GM23338 (cell line): ENCODE data around the gene SLC43A3. TPM values are rescaled to one million over a fixed set of nuclear protein-coding genes. Genes with fewer than 3 reads are reported as not detected.

ENCODE experiments used
- ATAC-seq: fragments of 200-7000 bp; cut with Tn5 transposase; 3 replicates; pipeline ENCODE4 v1.9.1; 2020
- DNase-seq: peaks from one replicate; pipeline ENCODE4 v3.0.0-alpha.2; 2015; ENCODE audit warnings: low spot score
- H2AFZ ChIP-seq: fragments of 200-600 bp; sonication (generic); 2 replicates; pipeline ENCODE4 v1.8.0; 2016; ENCODE audit warnings: antibody characterized with exemption, mild to moderate bottlenecking, moderate library complexity
- H3F3A ChIP-seq: fragments of 200-600 bp; sonication (generic); replicated peaks from 2 replicates; pipeline ENCODE4 v1.8.0; 2017; ENCODE audit warnings: antibody characterized with exemption, mixed run types, low read depth
- H3K27ac ChIP-seq: fragments of 200-600 bp; sonication (generic); 2 replicates; pipeline ENCODE4 v1.6.1; 2016; ENCODE audit warnings: low read depth
- H3K27me3 ChIP-seq: fragments of 200-600 bp; sonication (generic); 2 replicates; pipeline ENCODE4 v1.8.0; 2016; ENCODE audit warnings: mild to moderate bottlenecking, mixed run types, moderate library complexity; ENCODE audit not compliant: insufficient read depth
- H3K36me3 ChIP-seq: fragments of 200-600 bp; sonication (generic); 2 replicates; pipeline ENCODE4 v1.8.0; 2016; ENCODE audit warnings: mild to moderate bottlenecking; ENCODE audit not compliant: insufficient read depth
- H3K4me1 ChIP-seq: fragments of 200-600 bp; sonication (generic); 2 replicates; pipeline ENCODE4 v1.8.0; 2016; ENCODE audit warnings: mild to moderate bottlenecking, moderate library complexity; ENCODE audit not compliant: insufficient read depth
- H3K4me2 ChIP-seq: fragments of 200-600 bp; sonication (generic); 2 replicates; pipeline ENCODE4 v1.7.1; 2017; ENCODE audit warnings: mixed run types
- H3K4me3 ChIP-seq: fragments of 200-600 bp; sonication (generic); 2 replicates; pipeline ENCODE4 v1.6.1; 2016; ENCODE audit warnings: mixed run types
- H3K79me2 ChIP-seq: fragments of 200-600 bp; sonication (generic); replicated peaks from 2 replicates; pipeline ENCODE4 v1.8.0; 2017; ENCODE audit warnings: mild to moderate bottlenecking; ENCODE audit not compliant: insufficient read depth
- H3K9me2 ChIP-seq: fragments of 200-600 bp; sonication (generic); 2 replicates; pipeline ENCODE4 v1.8.0; 2017; ENCODE audit not compliant: insufficient read depth
- H4K20me1 ChIP-seq: fragments of 200-600 bp; sonication (generic); replicated peaks from 2 replicates; pipeline ENCODE4 v1.8.0; 2017; ENCODE audit warnings: mild to moderate bottlenecking; ENCODE audit not compliant: insufficient read depth
- H3K27ac Mint-ChIP-seq: 2 replicates; pipeline ENCODE4 v1.8.0; 2020; ENCODE audit warnings: inconsistent platforms, mild to moderate bottlenecking, moderate library complexity, mixed read lengths
- H3K27me3 Mint-ChIP-seq: 3 replicates; pipeline ENCODE4 v1.8.0; 2022; ENCODE audit warnings: low read depth, mild to moderate bottlenecking, moderate library complexity, mixed read lengths, inconsistent platforms; ENCODE audit not compliant: insufficient read depth, poor library complexity
- H3K36me3 Mint-ChIP-seq: 3 replicates; pipeline ENCODE4 v1.8.0; 2021; ENCODE audit warnings: low read depth, mild to moderate bottlenecking, inconsistent platforms, moderate library complexity, mixed read lengths
- H3K4me1 Mint-ChIP-seq: 3 replicates; pipeline ENCODE4 v1.8.0; 2020; ENCODE audit warnings: mild to moderate bottlenecking, inconsistent platforms, mixed read lengths
- H3K4me3 Mint-ChIP-seq: 3 replicates; pipeline ENCODE4 v1.8.0; 2021; ENCODE audit warnings: moderate library complexity, mild to moderate bottlenecking, inconsistent platforms, mixed read lengths
- H3K9me3 Mint-ChIP-seq: 3 replicates; pipeline ENCODE4 v1.8.0; 2020; ENCODE audit warnings: moderate library complexity, mild to moderate bottlenecking, inconsistent platforms, mixed read lengths
- CTCF ChIP-seq, 2 experiments: fragments of 200-600 bp in 1 of 2; sonication (generic) in 1 of 2; conservative IDR thresholded peaks; 2 replicates each; pipeline versions ENCODE4 v1.5.1 to v1.6.1; 2016 to 2017; ENCODE audit warnings: antibody characterized with exemption in 2 of 2, low read depth in 2 of 2, mild to moderate bottlenecking in 2 of 2, moderate library complexity in 1 of 2
- ETS1 ChIP-seq: IDR thresholded peaks from 2 replicates; pipeline ENCODE4 v1.6.1; 2016; ENCODE audit warnings: antibody characterized with exemption
- EZH2 ChIP-seq: fragments of 200-600 bp; sonication (generic); IDR thresholded peaks from one replicate; pipeline ENCODE4 v1.8.0; 2017; ENCODE audit warnings: antibody characterized with exemption, mild to moderate bottlenecking, low read depth; ENCODE audit not compliant: unreplicated experiment
- EZH2phosphoT487 ChIP-seq: fragments of 200-600 bp; sonication (generic); IDR thresholded peaks from one replicate; pipeline ENCODE4 v1.8.1; 2018; ENCODE audit warnings: antibody characterized with exemption; ENCODE audit not compliant: unreplicated experiment
- POLR2AphosphoS5 ChIP-seq: IDR thresholded peaks from 2 replicates; pipeline ENCODE4 v1.6.1; 2016; ENCODE audit warnings: antibody characterized with exemption, low read depth
- STAT1 ChIP-seq: IDR thresholded peaks from one replicate; pipeline ENCODE4 v1.6.1; 2016; ENCODE audit warnings: antibody characterized with exemption; ENCODE audit not compliant: unreplicated experiment
- ZNF114 ChIP-seq: fragments of 250-450 bp; sonication (Bioruptor Pico); IDR thresholded peaks from 2 replicates; pipeline ENCODE4 v1.5.0; 2020; ENCODE audit warnings: mild to moderate bottlenecking, moderate library complexity
- ZNF462 ChIP-seq: fragments of 250-450 bp; sonication (Bioruptor Pico); IDR thresholded peaks from 2 replicates; pipeline ENCODE4 v1.5.0; 2020; ENCODE audit warnings: mild to moderate bottlenecking, moderate library complexity
- polyA plus RNA-seq: library from polyadenylated mRNA; unstranded; fragments of >200 nt; fragmentation: Nextera tagmentation; extraction: Ambion mirVana; gene quantifications from 2 replicates; pipeline ENCODE4 v1.2.1, GENCODE V29; 2016
- total RNA-seq: library from RNA; depleted of rRNA; stranded (reverse); fragments of >200 nt; shearing (Covaris generic); gene quantifications from 2 replicates; pipeline ENCODE4 v1.2.3, GENCODE V29; 2014

SLC43A3 gene
- total and polyA plus RNA-seq, 2 experiments from 2014 or later: 14.3 to 24.8 TPM

GRCh38 chr11:57407941-57408475 is 18.9 kb downstream of the SLC43A3 start:
- no peak overlapping the region for H3K4me3 ChIP-seq
- no peaks in the 10 kb centered on the region for H3K9me2 ChIP-seq
- H3K36me3 Mint-ChIP-seq: peaks cover 46% of the 10 kb centered on the region
- H2AFZ ChIP-seq: no peak overlapping the region
- no peaks in the 10 kb centered on the region for H3K27me3 ChIP-seq
- H3K27ac ChIP-seq: no peak overlapping the region
- H3K4me2 ChIP-seq: no peak overlapping the region
- H3F3A ChIP-seq: no peaks in the 10 kb centered on the region
- H3K27me3 Mint-ChIP-seq: peaks cover 8% of the 10 kb centered on the region
- H3K4me1 Mint-ChIP-seq: no peaks in the 10 kb centered on the region
- H3K4me1 ChIP-seq: no peaks in the 10 kb centered on the region
- no peaks in the 10 kb centered on the region for H3K79me2 ChIP-seq
- peaks cover 4% of the 10 kb centered on the region for H4K20me1 ChIP-seq
- peaks cover 17% of the 10 kb centered on the region for H3K36me3 ChIP-seq
- H3K9me3 Mint-ChIP-seq: no peaks in the 10 kb centered on the region
- TF ChIP-seq CTCF (conservative IDR thresholded peaks at IDR 0.05; ENCODE audit: low read depth in 2 of 2): no peak
- no peak for TF ChIP-seq STAT1
- no peak for TF ChIP-seq ETS1
- no peak for TF ChIP-seq POLR2AphosphoS5
- no peak overlapping the region for H3K27ac Mint-ChIP-seq
- H3K4me3 Mint-ChIP-seq: no peak overlapping the region
- DNase-seq (no peak), ATAC-seq (no peak)

- Histone ChIP-seq H3K4me3 (no peak overlapping the region), H3K4me2 (no peak overlapping the region), H3K9me2 (no peaks in the 10 kb centered on the region), H4K20me1 (peaks cover 4% of the 10 kb centered on the region), H3K27ac (no peak overlapping the region), H3K4me1 (no peaks in the 10 kb centered on the region), H3F3A (no peaks in the 10 kb centered on the region), H2AFZ (no peak overlapping the region), H3K27me3 (no peaks in the 10 kb centered on the region), H3K36me3 (peaks cover 17% of the 10 kb centered on the region), H3K79me2 (no peaks in the 10 kb centered on the region)
- H3K4me1 Mint-ChIP-seq: no peaks in the 10 kb centered on the region
- DNase-seq (no peak), ATAC-seq (no peak)
- H3K4me3 Mint-ChIP-seq: no peak overlapping the region
- H3K36me3 Mint-ChIP-seq: peaks cover 42% of the 10 kb centered on the region
- peaks cover 8% of the 10 kb centered on the region for H3K27me3 Mint-ChIP-seq
- no peak overlapping the region; the same call in 1 of the 2 replicates for H3K27ac Mint-ChIP-seq
- TF ChIP-seq EZH2: no peak
- no peak for TF ChIP-seq ZNF114 (CRISPR knock-in tag)
- TF ChIP-seq EZH2phosphoT487: no peak
- no peak for TF ChIP-seq ZNF462 (CRISPR knock-in tag)
- no peaks in the 10 kb centered on the region for H3K9me3 Mint-ChIP-seq
Measured at GRCh38 chr11:57407010-57407920, 19.7 kb downstream of the SLC43A3 start.
